HepG2 (cell line): ENCODE data around the gene SOAT2. TPM values are rescaled to one million over a fixed set of nuclear protein-coding genes. Genes with fewer than 3 reads are reported as not detected.
A peak's percentile ranks its signal among the peaks of the same experiment; 100 is the strongest.

Experiments used
- CBX5 ChIP-seq: sonication (generic); formaldehyde crosslinking; IDR thresholded peaks from 2 replicates; pipeline ENCODE4 v1.4.0; 2020; ENCODE audit warnings: missing genetic modification reagents, borderline replicate concordance
- CCDC6 ChIP-seq: sonication (generic); formaldehyde crosslinking; IDR thresholded peaks from 2 replicates; pipeline ENCODE4 v1.8.1; 2022; ENCODE audit warnings: mild to moderate bottlenecking, missing genetic modification reagents, moderate library complexity
- ELF4 ChIP-seq: sonication (generic); formaldehyde crosslinking; IDR thresholded peaks from 2 replicates; pipeline ENCODE4 v1.5.0; 2020; ENCODE audit warnings: missing genetic modification reagents, mild to moderate bottlenecking, moderate library complexity, borderline replicate concordance
- ESRRA ChIP-seq: sonication (generic); formaldehyde crosslinking; IDR thresholded peaks from 2 replicates; pipeline ENCODE4 v1.5.1; 2020; ENCODE audit warnings: mild to moderate bottlenecking, low read depth, missing genetic modification reagents
- FOXA3 ChIP-seq: IDR thresholded peaks from 2 replicates; pipeline ENCODE4 v1.6.1; 2016; ENCODE audit warnings: missing genetic modification reagents, missing compliant biosample characterization
- FOXK2 ChIP-seq: fragments of 450-650 bp; IDR thresholded peaks from 2 replicates; pipeline ENCODE4 v1.6.1; 2016
- KAT7 ChIP-seq: IDR thresholded peaks from 2 replicates; pipeline ENCODE4 v1.6.1; 2018; ENCODE audit warnings: borderline replicate concordance, missing compliant biosample characterization
- KLF15 ChIP-seq: sonication (generic); formaldehyde crosslinking; IDR thresholded peaks from 2 replicates; pipeline ENCODE4 v1.8.1; 2023; ENCODE audit warnings: borderline replicate concordance, mild to moderate bottlenecking, inconsistent platforms, missing genetic modification reagents, mixed read lengths
- KMT2A ChIP-seq: sonication (generic); formaldehyde crosslinking; IDR thresholded peaks from 2 replicates; pipeline ENCODE4 v1.4.0; 2020; ENCODE audit warnings: missing genetic modification reagents
- MATR3 ChIP-seq: sonication (generic); formaldehyde crosslinking; IDR thresholded peaks from 2 replicates; pipeline ENCODE4 v1.4.0; 2020; ENCODE audit warnings: missing genetic modification reagents
- MIER3 ChIP-seq: IDR thresholded peaks from 2 replicates; pipeline ENCODE4 v1.6.1; 2016; ENCODE audit warnings: missing compliant biosample characterization, borderline replicate concordance
- MTF2 ChIP-seq: sonication (generic); formaldehyde crosslinking; IDR thresholded peaks from 2 replicates; pipeline ENCODE4 v1.5.0; 2020; ENCODE audit warnings: missing genetic modification reagents, borderline replicate concordance
- RBFOX2 ChIP-seq: fragments of 200-400 bp; formaldehyde crosslinking; IDR thresholded peaks from 2 replicates; pipeline ENCODE4 v1.6.1; 2017; ENCODE audit warnings: low read depth, mild to moderate bottlenecking, low read length
- SIN3A ChIP-seq: IDR thresholded peaks from 2 replicates; pipeline ENCODE4 v1.6.1; 2011; ENCODE audit warnings: low read depth, mild to moderate bottlenecking, control low read depth, low read length, borderline replicate concordance
- TCF12 ChIP-seq, 2 experiments: fragments of 450-650 bp in 1 of 2; sonication (generic) in 1 of 2; formaldehyde crosslinking in 1 of 2; IDR thresholded peaks; 2 replicates each; pipeline versions ENCODE4 v1.6.1 to v1.8.0; 2017 to 2022; ENCODE audit warnings: antibody characterized with exemption in 1 of 2, mild to moderate bottlenecking in 1 of 2, missing genetic modification reagents in 1 of 2, moderate library complexity in 1 of 2
- TRIM24 ChIP-seq: sonication (generic); formaldehyde crosslinking; IDR thresholded peaks from 2 replicates; pipeline ENCODE4 v1.8.0; 2022; ENCODE audit warnings: mild to moderate bottlenecking, missing genetic modification reagents
- U2AF1 ChIP-seq: fragments of 200-400 bp; formaldehyde crosslinking; optimal IDR thresholded peaks from 2 replicates; pipeline ENCODE3; 2017; ENCODE audit warnings: mild to moderate bottlenecking, low read depth, low read length
- ZEB1 ChIP-seq: IDR thresholded peaks from 2 replicates; pipeline ENCODE4 v1.6.1; 2012; ENCODE audit warnings: mild to moderate bottlenecking, low read depth, inconsistent platforms; ENCODE audit not compliant: insufficient replicate concordance
- ZFP82 ChIP-seq: sonication (generic); formaldehyde crosslinking; IDR thresholded peaks from 2 replicates; pipeline ENCODE4 v1.5.1; 2020; ENCODE audit warnings: mild to moderate bottlenecking, missing genetic modification reagents, borderline replicate concordance
- ZNF17 ChIP-seq: sonication (generic); formaldehyde crosslinking; IDR thresholded peaks from 2 replicates; pipeline ENCODE4 v1.5.0; 2020; ENCODE audit warnings: mild to moderate bottlenecking, missing genetic modification reagents
- ZNF24 ChIP-seq: fragments of 450-650 bp; IDR thresholded peaks from 2 replicates; pipeline ENCODE4 v1.6.1; 2017; ENCODE audit warnings: antibody characterized with exemption, mild to moderate bottlenecking
- ZNF382 ChIP-seq: sonication (generic); formaldehyde crosslinking; IDR thresholded peaks from 2 replicates; pipeline ENCODE4 v1.5.0; 2020; ENCODE audit warnings: missing genetic modification reagents, mild to moderate bottlenecking, borderline replicate concordance
- ZNF44 ChIP-seq: sonication (generic); formaldehyde crosslinking; IDR thresholded peaks from 2 replicates; pipeline ENCODE4 v1.5.1; 2020; ENCODE audit warnings: mild to moderate bottlenecking, missing genetic modification reagents
- ZNF567 ChIP-seq: sonication (generic); formaldehyde crosslinking; IDR thresholded peaks from 2 replicates; pipeline ENCODE4 v1.8.1; 2023; ENCODE audit warnings: mild to moderate bottlenecking, missing genetic modification reagents, borderline replicate concordance
- ZSCAN29 ChIP-seq: sonication (generic); formaldehyde crosslinking; conservative IDR thresholded peaks from 2 replicates; pipeline ENCODE4 v1.4.0; 2020; ENCODE audit warnings: mild to moderate bottlenecking, missing genetic modification reagents
- polyA plus RNA-seq, 8 experiments: library from polyadenylated mRNA; depleted of rRNA in 3 of 8; stranded (reverse) in 7 of 8; unstranded in 1 of 8; fragments of >200 nt; fragmentation: Illumina TruSeq in 4 of 8; extraction: Trizol in 4 of 8; gene quantifications; 2 replicates each; pipeline versions ENCODE4 v1.2.1 to v1.2.3, GENCODE V29; 2011 to 2016; ENCODE audit warnings: low read depth in 4 of 8, missing spikeins in 1 of 8, mixed read lengths in 1 of 8; ENCODE audit not compliant: insufficient read depth in 1 of 8
- total RNA-seq, 5 experiments: library from RNA; depleted of rRNA; stranded (reverse); fragments of >200 nt; fragmentation: Illumina TruSeq; extraction: Trizol; gene quantifications; 2 replicates each; pipeline ENCODE4 v1.2.3, GENCODE V29; 2016; ENCODE audit warnings: low read depth in 1 of 5
- TF ChIP-seq, protein P1 (sequence below): IDR thresholded peaks from 2 replicates; pipeline ENCODE4 v1.6.1; 2012; ENCODE audit warnings: inconsistent platforms
- TF ChIP-seq, protein P2 (sequence below): sonication (generic); formaldehyde crosslinking; IDR thresholded peaks from 2 replicates; pipeline ENCODE4 v1.4.0; 2020; ENCODE audit warnings: low read depth, mild to moderate bottlenecking, missing genetic modification reagents
- TF ChIP-seq, protein P3 (sequence below): IDR thresholded peaks from 2 replicates; pipeline ENCODE4 v1.6.1; 2016; ENCODE audit warnings: missing compliant biosample characterization, missing genetic modification reagents, borderline replicate concordance

Gene SOAT2
- total and polyA plus RNA-seq, 2 of the 13 experiments (the other 11 are each of a cell fraction or from before 2014, with no cell fraction given), result 14.9 to 108 TPM

DNA sequence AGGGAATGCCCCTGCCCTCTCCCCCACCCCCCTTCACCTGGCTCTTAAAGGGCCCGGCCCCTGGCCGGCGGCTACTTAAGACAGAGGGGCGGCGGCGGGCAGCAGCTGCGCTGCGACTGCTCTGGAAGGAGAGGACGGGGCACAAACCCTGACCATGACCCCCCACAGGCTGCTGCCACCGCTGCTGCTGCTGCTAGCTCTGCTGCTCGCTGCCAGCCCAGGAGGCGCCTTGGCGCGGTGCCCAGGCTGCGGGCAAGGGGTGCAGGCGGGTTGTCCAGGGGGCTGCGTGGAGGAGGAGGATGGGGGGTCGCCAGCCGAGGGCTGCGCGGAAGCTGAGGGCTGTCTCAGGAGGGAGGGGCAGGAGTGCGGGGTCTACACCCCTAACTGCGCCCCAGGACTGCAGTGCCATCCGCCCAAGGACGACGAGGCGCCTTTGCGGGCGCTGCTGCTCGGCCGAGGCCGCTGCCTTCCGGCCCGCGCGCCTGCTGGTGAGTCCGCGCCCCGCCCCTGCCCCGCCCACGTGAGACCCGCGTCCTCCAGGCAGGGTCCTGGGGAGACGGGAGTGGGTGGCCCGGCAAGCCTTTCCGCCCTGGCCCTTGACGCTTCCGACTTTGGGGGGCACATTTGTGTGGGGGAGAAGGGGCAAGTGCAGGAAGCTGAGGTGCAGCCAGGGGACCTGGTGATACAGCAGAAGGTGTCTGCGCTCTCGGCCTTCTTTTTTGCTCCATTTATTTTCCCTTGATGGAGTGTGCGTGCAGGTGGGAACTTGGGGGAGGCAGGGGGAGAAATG is 5.5 kb upstream of the SOAT2 start, which contains the start of gene IGFBP6 (continued):
- TF ChIP-seq KMT2A, result no peak
- TF ChIP-seq CCDC6 (CRISPR knock-in tag), result no peak
- no peak for TF ChIP-seq MIER3 (CRISPR knock-in tag)
- no peak for TF ChIP-seq FOXA3 (CRISPR knock-in tag)
- TF ChIP-seq MTF2, result no peak; the same call in 1 of the 2 replicates
- TF ChIP-seq ZEB1, result no peak
- TF ChIP-seq ZNF382 (CRISPR knock-in tag), result no peak
- TF ChIP-seq KAT7 (CRISPR knock-in tag), result peak; percentile 53; the same call in 1 of the 2 replicates
- 0 out of 2 replicates have a peak, but pooled peaks have one; percentile 32 for TF ChIP-seq ZNF567 (CRISPR knock-in tag)
- no peak for TF ChIP-seq CBX5 (CRISPR knock-in tag)
- TF ChIP-seq, protein P1, sequence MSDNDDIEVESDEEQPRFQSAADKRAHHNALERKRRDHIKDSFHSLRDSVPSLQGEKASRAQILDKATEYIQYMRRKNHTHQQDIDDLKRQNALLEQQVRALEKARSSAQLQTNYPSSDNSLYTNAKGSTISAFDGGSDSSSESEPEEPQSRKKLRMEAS, result peak; percentile 44; the same call in 1 of the 2 replicates
- TF ChIP-seq, protein P2, sequence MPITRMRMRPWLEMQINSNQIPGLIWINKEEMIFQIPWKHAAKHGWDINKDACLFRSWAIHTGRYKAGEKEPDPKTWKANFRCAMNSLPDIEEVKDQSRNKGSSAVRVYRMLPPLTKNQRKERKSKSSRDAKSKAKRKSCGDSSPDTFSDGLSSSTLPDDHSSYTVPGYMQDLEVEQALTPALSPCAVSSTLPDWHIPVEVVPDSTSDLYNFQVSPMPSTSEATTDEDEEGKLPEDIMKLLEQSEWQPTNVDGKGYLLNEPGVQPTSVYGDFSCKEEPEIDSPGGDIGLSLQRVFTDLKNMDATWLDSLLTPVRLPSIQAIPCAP (CRISPR knock-in tag), result no peak
- TF ChIP-seq ZNF24, result no peak
- no peak for TF ChIP-seq ZNF17 (CRISPR knock-in tag)
- TF ChIP-seq ESRRA, result peak; percentile 52; the same call in 1 of the 2 replicates
- TF ChIP-seq SIN3A, result no peak; the same call in 1 of the 2 replicates
- TF ChIP-seq ZNF44 (CRISPR knock-in tag), result no peak
- no peak for TF ChIP-seq U2AF1
- no peak for TF ChIP-seq KLF15 (CRISPR knock-in tag)
- peak; percentile 45; the same call in 1 of the 2 replicates for TF ChIP-seq ZSCAN29 (CRISPR knock-in tag)
- no peak for TF ChIP-seq TCF12 (IDR thresholded peaks at IDR 0.05)
- no peak for TF ChIP-seq TCF12 (CRISPR knock-in tag; IDR thresholded peaks at IDR 0.05)
- no peak for TF ChIP-seq ZFP82 (CRISPR knock-in tag)
- TF ChIP-seq TRIM24 (CRISPR knock-in tag), result no peak
- TF ChIP-seq MATR3 (CRISPR knock-in tag), result no peak
- no peak for TF ChIP-seq FOXK2
- TF ChIP-seq, protein P3, sequence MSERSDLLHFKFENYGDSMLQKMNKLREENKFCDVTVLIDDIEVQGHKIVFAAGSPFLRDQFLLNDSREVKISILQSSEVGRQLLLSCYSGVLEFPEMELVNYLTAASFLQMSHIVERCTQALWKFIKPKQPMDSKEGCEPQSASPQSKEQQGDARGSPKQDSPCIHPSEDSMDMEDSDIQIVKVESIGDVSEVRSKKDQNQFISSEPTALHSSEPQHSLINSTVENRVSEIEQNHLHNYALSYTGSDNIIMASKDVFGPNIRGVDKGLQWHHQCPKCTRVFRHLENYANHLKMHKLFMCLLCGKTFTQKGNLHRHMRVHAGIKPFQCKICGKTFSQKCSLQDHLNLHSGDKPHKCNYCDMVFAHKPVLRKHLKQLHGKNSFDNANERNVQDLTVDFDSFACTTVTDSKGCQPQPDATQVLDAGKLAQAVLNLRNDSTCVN, result no peak
- peak; percentile 68 for TF ChIP-seq RBFOX2
- TF ChIP-seq ELF4 (CRISPR knock-in tag), result no peak
